K562 (cell line): Measurements from ENCODE around the gene RCOR2. TPM values are rescaled to one million over a fixed set of nuclear protein-coding genes. Genes with fewer than 3 reads are reported as not detected.

Experiments
- CTCF ChIP-seq, 3 experiments: IDR thresholded peaks in 2 of 3; conservative IDR thresholded peaks in 1 of 3; 2 replicates each; pipeline ENCODE4 v1.5.1; 2011 to 2012; ENCODE audit warnings: low read length in 3 of 3, mild to moderate bottlenecking in 3 of 3, control low read depth in 2 of 3, improper control_type of control experiment in 1 of 3, inconsistent platforms in 1 of 3, low read depth in 1 of 3, mixed read lengths in 1 of 3, moderate library complexity in 1 of 3; ENCODE audit not compliant: insufficient read depth in 2 of 3
- EP300 ChIP-seq: IDR thresholded peaks from 2 replicates; pipeline ENCODE4 v1.6.1; 2012; ENCODE audit warnings: low read length, improper control_type of control experiment
- ESRRB ChIP-seq: fragments of 250-450 bp; sonication (Bioruptor Pico); IDR thresholded peaks from 2 replicates; pipeline ENCODE4 v1.5.0; 2020; ENCODE audit warnings: mild to moderate bottlenecking, moderate library complexity, borderline replicate concordance
- FOS ChIP-seq: IDR thresholded peaks from 3 replicates; pipeline ENCODE4 v1.6.1; 2011; ENCODE audit not compliant: insufficient read length; ENCODE audit errors: extremely low read depth
- HNRNPL ChIP-seq: fragments of 200-400 bp; formaldehyde crosslinking; IDR thresholded peaks from 2 replicates; pipeline ENCODE4 v1.6.1; 2017; ENCODE audit warnings: low read depth, mild to moderate bottlenecking, low read length
- POLR2AphosphoS5 ChIP-seq: IDR thresholded peaks from 2 replicates; pipeline ENCODE4 v1.6.1; 2011; ENCODE audit warnings: mild to moderate bottlenecking, low read depth, low read length, moderate library complexity; ENCODE audit not compliant: control insufficient read depth, insufficient read depth
- POLR2H ChIP-seq: IDR thresholded peaks from 2 replicates; pipeline ENCODE4 v1.6.1; 2016; ENCODE audit warnings: missing genetic modification characterization, low read depth, mild to moderate bottlenecking, control low read depth, missing compliant biosample characterization, moderate library complexity
- PTRF ChIP-seq: fragments of 450-650 bp; IDR thresholded peaks from 2 replicates; pipeline ENCODE4 v1.6.1; 2016; ENCODE audit warnings: mild to moderate bottlenecking, missing genetic modification characterization, missing compliant biosample characterization
- SMARCA4 ChIP-seq: fragments of 450-650 bp; IDR thresholded peaks from 2 replicates; pipeline ENCODE4 v1.6.1; 2016
- SUPT5H ChIP-seq: fragments of 450-650 bp; IDR thresholded peaks from 2 replicates; pipeline ENCODE4 v1.6.1; 2016
- TEAD4 ChIP-seq, 2 experiments: sonication (generic) in 1 of 2; formaldehyde crosslinking in 1 of 2; IDR thresholded peaks; 2 replicates each; pipeline versions ENCODE4 v1.6.1 to v1.8.0; 2012 to 2022; ENCODE audit warnings: borderline replicate concordance in 1 of 2, inconsistent platforms in 1 of 2, low read length in 1 of 2, mild to moderate bottlenecking in 1 of 2, missing genetic modification reagents in 1 of 2
- TSC22D4 ChIP-seq: fragments of 450-650 bp; IDR thresholded peaks from 2 replicates; pipeline ENCODE4 v1.6.1; 2016; ENCODE audit warnings: missing genetic modification characterization, missing biosample characterization, control low read depth
- ZBTB49 ChIP-seq: sonication (generic); formaldehyde crosslinking; IDR thresholded peaks from 2 replicates; pipeline ENCODE4 v1.8.0; 2022; ENCODE audit warnings: missing genetic modification reagents, mild to moderate bottlenecking, borderline replicate concordance
- polyA plus RNA-seq, 8 experiments: library from polyadenylated mRNA; depleted of rRNA in 4 of 8; stranded (reverse) in 5 of 8; unstranded in 3 of 8; fragments of >200 nt; fragmentation: Nextera tagmentation in 2 of 8; fragmentation: Illumina TruSeq in 1 of 8; extraction: Ambion mirVana in 2 of 8; extraction: Trizol in 1 of 8; gene quantifications; 2 replicates each; pipeline versions ENCODE4 v1.2.1 to v1.2.3, GENCODE V29; 2011 to 2014; ENCODE audit warnings: inconsistent platforms in 1 of 8, missing spikeins in 1 of 8
- total RNA-seq, 7 experiments: library from RNA; depleted of rRNA in 6 of 7; stranded (reverse); fragments of >200 nt in 6 of 7; fragmentation: Illumina TruSeq in 2 of 7; extraction: Trizol in 2 of 7; gene quantifications; 2 replicates each; pipeline versions ENCODE4 v1.2.1 to v1.2.3, GENCODE V29; 2011 to 2021; ENCODE audit warnings: low replicate concordance in 1 of 7
- TF ChIP-seq, protein P1 (sequence below): fragments of 450-650 bp; IDR thresholded peaks from 2 replicates; pipeline ENCODE4 v1.6.1; 2016; ENCODE audit warnings: borderline replicate concordance
- TF ChIP-seq, protein P2 (sequence below): fragments of 450-650 bp; IDR thresholded peaks from one replicate; pipeline ENCODE4 v1.6.1; 2018; ENCODE audit warnings: mild to moderate bottlenecking, moderate library complexity; ENCODE audit not compliant: partially characterized antibody
- TF ChIP-seq, protein P3 (sequence below): sonication (generic); formaldehyde crosslinking; IDR thresholded peaks from 2 replicates; pipeline ENCODE4 v1.5.0; 2020; ENCODE audit warnings: missing genetic modification reagents

RCOR2 gene
- total and polyA plus RNA-seq, 9 of the 15 experiments (the other 6 are each of a cell fraction or from before 2014, with no cell fraction given) = 0.04 to 6.5 (median 2.5) TPM; not detected in 1

GRCh38 chr11:63941901-63942300 lies 24.9 kb upstream of the RCOR2 start (continued):
- peak; percentile 69; the same call in 1 of the 2 replicates for TF ChIP-seq TEAD4 (IDR thresholded peaks at IDR 0.05; ENCODE audit: low read length)
- no peak for TF ChIP-seq TEAD4 (CRISPR knock-in tag; IDR thresholded peaks at IDR 0.05; ENCODE audit: borderline replicate concordance)
- TF ChIP-seq, protein P1, sequence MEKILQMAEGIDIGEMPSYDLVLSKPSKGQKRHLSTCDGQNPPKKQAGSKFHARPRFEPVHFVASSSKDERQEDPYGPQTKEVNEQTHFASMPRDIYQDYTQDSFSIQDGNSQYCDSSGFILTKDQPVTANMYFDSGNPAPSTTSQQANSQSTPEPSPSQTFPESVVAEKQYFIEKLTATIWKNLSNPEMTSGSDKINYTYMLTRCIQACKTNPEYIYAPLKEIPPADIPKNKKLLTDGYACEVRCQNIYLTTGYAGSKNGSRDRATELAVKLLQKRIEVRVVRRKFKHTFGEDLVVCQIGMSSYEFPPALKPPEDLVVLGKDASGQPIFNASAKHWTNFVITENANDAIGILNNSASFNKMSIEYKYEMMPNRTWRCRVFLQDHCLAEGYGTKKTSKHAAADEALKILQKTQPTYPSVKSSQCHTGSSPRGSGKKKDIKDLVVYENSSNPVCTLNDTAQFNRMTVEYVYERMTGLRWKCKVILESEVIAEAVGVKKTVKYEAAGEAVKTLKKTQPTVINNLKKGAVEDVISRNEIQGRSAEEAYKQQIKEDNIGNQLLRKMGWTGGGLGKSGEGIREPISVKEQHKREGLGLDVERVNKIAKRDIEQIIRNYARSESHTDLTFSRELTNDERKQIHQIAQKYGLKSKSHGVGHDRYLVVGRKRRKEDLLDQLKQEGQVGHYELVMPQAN = no peak
- no peak for TF ChIP-seq SUPT5H
- peak; percentile 12; the same call in 1 of the 2 replicates for TF ChIP-seq EP300
- no peak for TF ChIP-seq ESRRB (CRISPR knock-in tag)
- TF ChIP-seq, protein P2, sequence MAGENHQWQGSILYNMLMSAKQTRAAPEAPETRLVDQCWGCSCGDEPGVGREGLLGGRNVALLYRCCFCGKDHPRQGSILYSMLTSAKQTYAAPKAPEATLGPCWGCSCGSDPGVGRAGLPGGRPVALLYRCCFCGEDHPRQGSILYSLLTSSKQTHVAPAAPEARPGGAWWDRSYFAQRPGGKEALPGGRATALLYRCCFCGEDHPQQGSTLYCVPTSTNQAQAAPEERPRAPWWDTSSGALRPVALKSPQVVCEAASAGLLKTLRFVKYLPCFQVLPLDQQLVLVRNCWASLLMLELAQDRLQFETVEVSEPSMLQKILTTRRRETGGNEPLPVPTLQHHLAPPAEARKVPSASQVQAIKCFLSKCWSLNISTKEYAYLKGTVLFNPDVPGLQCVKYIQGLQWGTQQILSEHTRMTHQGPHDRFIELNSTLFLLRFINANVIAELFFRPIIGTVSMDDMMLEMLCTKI = no peak
- no peak for TF ChIP-seq PTRF (tag)
- TF ChIP-seq, protein P3, sequence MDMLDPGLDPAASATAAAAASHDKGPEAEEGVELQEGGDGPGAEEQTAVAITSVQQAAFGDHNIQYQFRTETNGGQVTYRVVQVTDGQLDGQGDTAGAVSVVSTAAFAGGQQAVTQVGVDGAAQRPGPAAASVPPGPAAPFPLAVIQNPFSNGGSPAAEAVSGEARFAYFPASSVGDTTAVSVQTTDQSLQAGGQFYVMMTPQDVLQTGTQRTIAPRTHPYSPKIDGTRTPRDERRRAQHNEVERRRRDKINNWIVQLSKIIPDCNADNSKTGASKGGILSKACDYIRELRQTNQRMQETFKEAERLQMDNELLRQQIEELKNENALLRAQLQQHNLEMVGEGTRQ (CRISPR knock-in tag) = no peak
- TF ChIP-seq HNRNPL = no peak
- peak; percentile 58 for TF ChIP-seq SMARCA4
- no peak for TF ChIP-seq POLR2H (tag)
- TF ChIP-seq ZBTB49 = no peak
- peak; percentile 57; the same call in 1 of the 2 replicates for TF ChIP-seq POLR2AphosphoS5
- TF ChIP-seq CTCF (IDR thresholded peaks at IDR 0.05 in 2 of 3, conservative IDR thresholded peaks at IDR 0.05 in 1 of 3; ENCODE audit: insufficient read depth in 2 of 3, low read depth in 1 of 3, low read length in 3 of 3) = no peak
- no peak for TF ChIP-seq FOS
- no peak for TF ChIP-seq TSC22D4 (tag)
